Calu3 (cell line): ENCODE results near the gene ABCF2. TPM values are rescaled to one million over a fixed set of nuclear protein-coding genes. Genes with fewer than 3 reads are reported as not detected.

Experiments
- BruUV-seq: library from RNA; stranded (reverse); fragments of 400-500 nt; replicated peaks from 2 replicates; lab custom pipeline; 2021; lab: Mats Ljungman, UMichigan
- CTCF ChIA-PET: fragments of 300-600 bp; sonication (Branson Sonifier 250); formaldehyde crosslinking; loops from one replicate; lab custom pipeline; 2022; ENCODE audit warnings: antibody characterized with exemption; lab: Charles Lee
- DNase-seq: peaks from one replicate; pipeline ENCODE4 v3.0.0; 2022
- H3K27ac Mint-ChIP-seq: one replicate; pipeline ENCODE4 v1.8.0; 2022; ENCODE audit warnings: mixed read lengths; ENCODE audit not compliant: unreplicated experiment
- H3K27me3 Mint-ChIP-seq: one replicate; pipeline ENCODE4 v1.8.0; 2022; ENCODE audit warnings: mixed read lengths; ENCODE audit not compliant: unreplicated experiment
- H3K36me3 Mint-ChIP-seq: one replicate; pipeline ENCODE4 v1.8.0; 2022; ENCODE audit warnings: mild to moderate bottlenecking, moderate library complexity, mixed read lengths; ENCODE audit not compliant: insufficient read depth, unreplicated experiment
- H3K4me1 Mint-ChIP-seq: one replicate; pipeline ENCODE4 v1.8.0; 2022; ENCODE audit warnings: mild to moderate bottlenecking, low read depth, mixed read lengths; ENCODE audit not compliant: unreplicated experiment
- H3K4me3 Mint-ChIP-seq: one replicate; pipeline ENCODE4 v1.8.0; 2022; ENCODE audit warnings: mild to moderate bottlenecking, low read depth, moderate library complexity, mixed read lengths; ENCODE audit not compliant: unreplicated experiment
- H3K9me3 Mint-ChIP-seq: one replicate; pipeline ENCODE4 v1.8.0; 2022; ENCODE audit warnings: low read depth, mixed read lengths; ENCODE audit not compliant: unreplicated experiment
- intact Hi-C: fragments of 100-400 bp; cut with micrococcal nuclease; formaldehyde crosslinking; loops from one replicate; pipeline ENCODE4 v1.10.0; 2022; ENCODE audit not compliant: unreplicated experiment
- total RNA-seq: library from RNA; stranded (reverse); gene quantifications from 2 replicates; pipeline ENCODE4 v1.2.3, GENCODE V29; 2022
- TF ChIP-seq, protein P1 (sequence below): fragments of 200-600 bp; IDR thresholded peaks from one replicate; pipeline ENCODE4 v1.8.0; 2022; ENCODE audit warnings: antibody characterized with exemption; ENCODE audit not compliant: unreplicated experiment

Gene ABCF2
- total RNA-seq, 1 experiment from 2014 or later, result 49.7 TPM

DNA sequence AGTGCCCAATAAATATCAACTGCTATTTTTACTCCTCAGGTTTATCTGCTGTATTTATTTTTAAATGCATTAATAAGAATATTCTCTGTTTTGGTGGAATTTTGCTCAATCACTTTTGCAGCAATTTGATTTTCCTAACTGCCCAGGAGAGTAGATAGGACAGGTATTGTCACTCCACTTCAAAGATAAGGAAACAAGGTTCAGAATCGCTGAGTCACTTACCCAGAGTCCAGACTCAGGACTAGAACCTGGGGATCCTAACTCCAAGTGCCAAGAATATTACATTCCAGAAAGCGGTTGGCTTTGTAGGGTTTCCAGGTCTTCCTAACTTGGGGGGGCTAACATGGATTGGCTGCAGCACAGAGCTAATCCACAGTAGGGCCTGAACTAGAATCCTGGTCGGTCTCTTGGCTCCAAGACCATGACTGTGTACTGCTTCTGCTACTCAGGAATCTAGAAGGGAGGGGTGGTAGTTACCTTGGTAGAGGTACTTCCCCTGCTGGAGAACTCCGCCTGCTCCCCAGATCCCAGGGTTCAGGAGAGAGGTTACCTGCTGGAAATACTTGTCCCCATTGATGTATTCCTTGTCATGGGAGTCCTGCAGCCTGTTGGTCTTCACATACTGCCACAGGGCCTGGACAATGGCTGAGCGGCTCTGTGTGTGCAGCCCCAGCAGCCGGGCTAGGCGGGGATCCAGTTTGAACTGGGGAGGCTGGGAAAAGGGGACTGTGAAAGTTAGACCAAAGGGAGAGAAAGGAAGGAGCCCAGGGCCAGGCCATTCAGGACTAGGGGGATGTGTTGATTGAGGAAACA is 14.1 kb upstream of the ABCF2 start:
- H3K9me3 Mint-ChIP-seq, result no peaks in the 10 kb centered on the region
- no peak overlapping the region for H3K4me3 Mint-ChIP-seq
- TF ChIP-seq, protein P1, sequence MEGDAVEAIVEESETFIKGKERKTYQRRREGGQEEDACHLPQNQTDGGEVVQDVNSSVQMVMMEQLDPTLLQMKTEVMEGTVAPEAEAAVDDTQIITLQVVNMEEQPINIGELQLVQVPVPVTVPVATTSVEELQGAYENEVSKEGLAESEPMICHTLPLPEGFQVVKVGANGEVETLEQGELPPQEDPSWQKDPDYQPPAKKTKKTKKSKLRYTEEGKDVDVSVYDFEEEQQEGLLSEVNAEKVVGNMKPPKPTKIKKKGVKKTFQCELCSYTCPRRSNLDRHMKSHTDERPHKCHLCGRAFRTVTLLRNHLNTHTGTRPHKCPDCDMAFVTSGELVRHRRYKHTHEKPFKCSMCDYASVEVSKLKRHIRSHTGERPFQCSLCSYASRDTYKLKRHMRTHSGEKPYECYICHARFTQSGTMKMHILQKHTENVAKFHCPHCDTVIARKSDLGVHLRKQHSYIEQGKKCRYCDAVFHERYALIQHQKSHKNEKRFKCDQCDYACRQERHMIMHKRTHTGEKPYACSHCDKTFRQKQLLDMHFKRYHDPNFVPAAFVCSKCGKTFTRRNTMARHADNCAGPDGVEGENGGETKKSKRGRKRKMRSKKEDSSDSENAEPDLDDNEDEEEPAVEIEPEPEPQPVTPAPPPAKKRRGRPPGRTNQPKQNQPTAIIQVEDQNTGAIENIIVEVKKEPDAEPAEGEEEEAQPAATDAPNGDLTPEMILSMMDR, result no peak
- H3K4me1 Mint-ChIP-seq, result no peaks in the 10 kb centered on the region
- CTCF ChIA-PET, result no interaction called here
- H3K27ac Mint-ChIP-seq, result no peak overlapping the region
- H3K36me3 Mint-ChIP-seq, result peaks cover 16% of the 10 kb centered on the region
- H3K27me3 Mint-ChIP-seq, result peaks cover 27% of the 10 kb centered on the region
- no peak for DNase-seq
- intact Hi-C loops, result loop anchor here (5.0 kb wide), 1 partner anchor 119 kb away; no protein-coding TSS in a partner anchor
- BruUV-seq, result no TSS peak

DNA sequence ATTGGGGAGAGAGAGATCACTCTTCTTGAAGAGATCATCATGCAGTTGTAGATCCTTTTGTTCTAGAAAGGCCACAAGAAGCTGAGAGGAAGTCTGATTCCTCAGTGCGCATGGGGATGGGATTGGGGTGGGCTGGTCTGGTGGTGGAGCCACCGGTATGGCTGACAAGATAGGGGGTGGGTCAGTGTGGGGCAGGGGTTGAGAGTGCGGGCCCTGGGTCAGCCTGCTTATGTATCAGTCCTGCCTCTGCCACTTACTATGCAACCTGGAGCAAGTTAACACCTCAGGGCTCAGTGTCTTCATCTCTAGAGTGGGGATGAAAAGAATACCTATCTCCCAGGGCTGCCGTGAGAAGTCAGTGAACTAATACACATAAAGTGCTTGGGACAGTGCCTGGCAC is 13.5 kb upstream of the ABCF2 start:
- H3K4me1 Mint-ChIP-seq, result no peaks in the 10 kb centered on the region
- TF ChIP-seq, protein P1, result no peak
- CTCF ChIA-PET, result interaction anchor here (0.7 kb wide), 1 partner anchor 13 kb away, joined by 6 read pairs; no protein-coding TSS in a partner anchor
- BruUV-seq, result no TSS peak
- H3K27ac Mint-ChIP-seq, result no peak overlapping the region
- no peak overlapping the region for H3K4me3 Mint-ChIP-seq
- H3K9me3 Mint-ChIP-seq, result no peaks in the 10 kb centered on the region
- peaks cover 21% of the 10 kb centered on the region for H3K27me3 Mint-ChIP-seq
- H3K36me3 Mint-ChIP-seq, result peaks cover 16% of the 10 kb centered on the region
- DNase-seq, result no peak
- intact Hi-C loops, result loop anchor here (5.0 kb wide), 1 partner anchor 118 kb away; no protein-coding TSS in a partner anchor

DNA sequence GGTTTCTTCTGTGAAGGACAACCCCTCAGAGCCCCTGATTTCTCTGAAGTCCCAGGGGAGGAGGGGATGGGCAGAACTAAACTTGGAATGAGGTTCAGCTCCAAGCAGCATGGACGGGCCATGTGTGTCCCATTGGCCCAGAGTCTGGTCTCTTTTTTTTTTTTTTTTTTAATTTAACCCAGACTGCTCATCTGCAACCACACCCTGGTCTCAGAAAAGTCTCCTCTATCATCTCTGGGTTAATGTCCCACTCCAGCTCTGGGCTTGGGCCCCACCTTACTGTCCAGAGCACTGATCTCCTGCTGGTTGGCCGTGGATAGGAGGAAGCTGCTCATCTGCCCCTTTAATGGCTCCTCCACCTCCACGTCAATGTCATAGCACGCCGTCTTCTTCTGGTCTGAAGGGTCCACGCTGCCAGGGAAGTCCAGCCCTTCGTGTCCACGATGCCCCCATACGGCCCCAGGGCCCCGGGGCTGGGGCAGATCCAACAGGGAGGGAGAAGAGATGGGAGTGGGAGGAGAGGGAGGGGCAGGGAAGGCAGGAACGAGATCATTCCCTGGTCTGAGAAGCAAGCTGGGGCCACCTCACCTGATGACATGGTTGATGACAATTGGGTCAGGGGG is 12.9 kb upstream of the ABCF2 start:
- intact Hi-C loops, result loop anchor here (5.0 kb wide), 1 partner anchor 118 kb away; no protein-coding TSS in a partner anchor
- no peak for DNase-seq
- Mint-ChIP-seq H3K36me3 (peaks cover 16% of the 10 kb centered on the region), H3K4me1 (no peaks in the 10 kb centered on the region), H3K27ac (no peak overlapping the region), H3K9me3 (no peaks in the 10 kb centered on the region), H3K4me3 (no peak overlapping the region), H3K27me3 (peaks cover 20% of the 10 kb centered on the region)
- TF ChIP-seq, protein P1, result no peak
- BruUV-seq, result no TSS peak
- CTCF ChIA-PET, result interaction anchor here (0.7 kb wide), 3 partner anchors 13 to 104 kb away, joined by 3 to 6 read pairs (median 3); no protein-coding TSS in a partner anchor

DNA sequence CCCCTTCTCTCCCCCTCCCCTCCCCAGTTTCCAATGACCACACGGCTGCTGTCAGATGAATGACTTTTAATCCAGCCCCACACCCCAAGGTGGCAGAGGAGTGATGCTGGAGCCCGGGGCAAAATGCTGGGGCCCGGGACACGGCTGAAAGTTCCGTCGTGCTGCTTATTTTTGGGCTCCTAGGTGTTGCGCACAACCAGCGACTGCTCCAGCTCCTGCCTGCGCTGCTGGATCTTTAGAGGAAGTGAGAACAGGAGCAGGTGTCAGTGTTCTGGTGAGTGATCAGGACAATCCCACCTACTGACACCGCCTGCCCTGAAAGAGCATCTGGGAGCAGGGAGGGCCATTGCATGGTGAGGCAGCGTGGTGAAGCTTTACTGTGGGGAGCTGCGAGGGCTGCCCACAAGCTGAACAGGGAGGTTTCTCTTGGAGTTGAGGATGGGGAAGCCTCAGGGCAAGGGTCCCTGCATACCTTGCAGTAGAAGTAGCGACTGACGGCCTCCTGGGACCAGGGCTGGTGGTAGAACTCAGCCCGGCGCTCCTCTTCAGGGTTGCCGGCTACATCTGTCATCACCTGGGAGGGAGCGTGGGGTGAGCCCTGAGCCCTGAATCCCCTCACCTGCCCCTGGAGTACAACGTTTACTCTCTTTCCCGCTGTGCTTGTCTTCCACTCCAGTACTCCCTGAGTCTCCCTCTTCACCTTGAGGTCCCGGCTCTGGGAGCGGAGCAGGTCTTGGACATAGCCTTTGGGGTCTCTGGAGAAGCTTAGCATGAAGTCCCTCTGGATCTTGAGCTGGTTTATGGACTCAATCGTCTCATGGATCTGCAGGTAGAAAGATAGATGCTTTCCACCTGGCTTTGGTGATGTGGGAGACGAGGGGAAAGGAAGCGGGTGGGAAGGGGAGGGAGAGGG is 12.2 kb upstream of the ABCF2 start:
- no peaks in the 10 kb centered on the region for H3K4me1 Mint-ChIP-seq
- BruUV-seq, result no TSS peak
- H3K4me3 Mint-ChIP-seq, result no peak overlapping the region
- peaks cover 10% of the 10 kb centered on the region for H3K36me3 Mint-ChIP-seq
- CTCF ChIA-PET, result interaction anchor here (0.7 kb wide), 2 partner anchors 96 to 103 kb away, joined by 3 read pairs; no protein-coding TSS in a partner anchor
- intact Hi-C loops, result no loop called here
- no peak for DNase-seq
- H3K9me3 Mint-ChIP-seq, result no peaks in the 10 kb centered on the region
- TF ChIP-seq, protein P1, result no peak
- peaks cover 12% of the 10 kb centered on the region for H3K27me3 Mint-ChIP-seq
- no peak overlapping the region for H3K27ac Mint-ChIP-seq
